HepG2 (cell line): ENCODE results near the gene USP5. TPM values are rescaled to one million over a fixed set of nuclear protein-coding genes. Genes with fewer than 3 reads are reported as not detected.

Experiments
- GLI4 ChIP-seq: sonication (generic); formaldehyde crosslinking; IDR thresholded peaks from 2 replicates; pipeline ENCODE4 v1.5.1; 2020; ENCODE audit warnings: missing genetic modification reagents, mild to moderate bottlenecking, moderate library complexity, borderline replicate concordance
- KLF11 ChIP-seq: IDR thresholded peaks from 2 replicates; pipeline ENCODE4 v1.6.1; 2016; ENCODE audit warnings: missing compliant biosample characterization
- KMT2A ChIP-seq: sonication (generic); formaldehyde crosslinking; IDR thresholded peaks from 2 replicates; pipeline ENCODE4 v1.4.0; 2020; ENCODE audit warnings: missing genetic modification reagents
- MED8 ChIP-seq: sonication (generic); formaldehyde crosslinking; IDR thresholded peaks from 2 replicates; pipeline ENCODE4 v1.8.1; 2023; ENCODE audit warnings: mild to moderate bottlenecking, missing genetic modification reagents; ENCODE audit not compliant: insufficient replicate concordance
- REXO4 ChIP-seq: sonication (generic); formaldehyde crosslinking; IDR thresholded peaks from 2 replicates; pipeline ENCODE4 v1.8.0; 2022; ENCODE audit warnings: missing genetic modification reagents, mild to moderate bottlenecking, borderline replicate concordance
- ZBTB7A ChIP-seq: sonication (generic); formaldehyde crosslinking; IDR thresholded peaks from 2 replicates; pipeline ENCODE4 v1.8.0; 2022; ENCODE audit warnings: mild to moderate bottlenecking, missing genetic modification reagents
- ZNF780A ChIP-seq: sonication (generic); formaldehyde crosslinking; IDR thresholded peaks from 2 replicates; pipeline ENCODE4 v1.8.0; 2022; ENCODE audit warnings: mild to moderate bottlenecking, missing genetic modification reagents, moderate library complexity
- polyA plus RNA-seq, 8 experiments: library from polyadenylated mRNA; depleted of rRNA in 3 of 8; stranded (reverse) in 7 of 8; unstranded in 1 of 8; fragments of >200 nt; fragmentation: Illumina TruSeq in 4 of 8; extraction: Trizol in 4 of 8; gene quantifications; 2 replicates each; pipeline versions ENCODE4 v1.2.1 to v1.2.3, GENCODE V29; 2011 to 2016; ENCODE audit warnings: low read depth in 4 of 8, missing spikeins in 1 of 8, mixed read lengths in 1 of 8; ENCODE audit not compliant: insufficient read depth in 1 of 8
- total RNA-seq, 5 experiments: library from RNA; depleted of rRNA; stranded (reverse); fragments of >200 nt; fragmentation: Illumina TruSeq; extraction: Trizol; gene quantifications; 2 replicates each; pipeline ENCODE4 v1.2.3, GENCODE V29; 2016; ENCODE audit warnings: low read depth in 1 of 5
- TF ChIP-seq, protein P1 (sequence below): sonication (generic); formaldehyde crosslinking; IDR thresholded peaks from 2 replicates; pipeline ENCODE4 v1.9.0; 2021; ENCODE audit warnings: mild to moderate bottlenecking, missing genetic modification reagents
- TF ChIP-seq, protein P2 (sequence below): sonication (generic); formaldehyde crosslinking; IDR thresholded peaks from 2 replicates; pipeline ENCODE4 v1.4.0; 2020; ENCODE audit warnings: missing genetic modification reagents
- TF ChIP-seq, protein P3 (sequence below): IDR thresholded peaks from 2 replicates; pipeline ENCODE4 v1.6.1; 2012; ENCODE audit warnings: inconsistent platforms
- TF ChIP-seq, protein P4 (sequence below), 2 experiments: sonication (generic) in 1 of 2; formaldehyde crosslinking in 1 of 2; IDR thresholded peaks; 2 replicates each; pipeline versions ENCODE4 v1.4.0 to v1.6.1; 2016 to 2020; ENCODE audit warnings: borderline replicate concordance in 1 of 2, low read depth in 1 of 2, mild to moderate bottlenecking in 1 of 2, missing genetic modification reagents in 1 of 2
- TF ChIP-seq, protein P5 (sequence below): sonication (generic); formaldehyde crosslinking; IDR thresholded peaks from 2 replicates; pipeline ENCODE4 v1.8.0; 2022; ENCODE audit warnings: mild to moderate bottlenecking, missing genetic modification reagents, moderate library complexity

USP5 gene
- total and polyA plus RNA-seq, 2 of the 13 experiments (the other 11 are each of a cell fraction or from before 2014, with no cell fraction given), result 39.6 to 56.0 TPM

DNA sequence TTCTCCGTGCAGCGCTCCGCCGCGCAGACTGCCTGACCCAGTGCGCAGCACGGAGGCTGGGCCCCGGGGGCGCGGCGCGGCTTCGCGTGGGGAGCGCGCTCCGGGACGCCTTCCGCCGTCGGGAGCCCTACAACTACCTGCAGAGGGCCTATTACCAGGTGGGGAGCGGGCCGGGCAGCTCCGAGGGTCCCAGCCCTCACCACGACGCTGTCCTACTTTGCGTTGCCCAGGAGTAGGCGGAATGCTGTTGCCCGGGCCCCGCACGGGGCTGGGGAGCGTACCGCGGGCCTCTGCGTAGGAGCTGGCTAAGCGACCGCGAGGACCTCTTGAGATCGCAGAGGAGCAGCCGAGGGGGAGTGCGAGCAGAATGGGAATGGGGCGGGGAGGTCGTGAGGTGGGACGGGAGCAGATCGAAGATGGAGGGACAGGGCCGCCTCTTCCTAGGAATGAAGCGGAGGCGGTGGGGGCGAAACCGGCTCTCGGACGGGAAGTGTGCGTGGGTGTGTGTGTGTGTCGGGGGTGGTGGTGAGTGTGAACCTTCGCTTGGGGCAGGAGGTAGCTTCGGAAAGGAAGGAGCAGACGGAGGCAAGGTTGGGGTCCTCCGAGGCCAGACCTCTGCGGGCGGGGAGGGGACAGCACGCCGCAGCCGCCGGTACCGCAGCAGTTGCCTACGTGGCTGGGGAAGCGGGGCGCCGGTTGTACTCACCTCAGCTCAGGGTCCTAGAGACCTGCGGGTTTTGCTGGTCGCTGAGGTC, 23.0 kb upstream of the USP5 start (continued):
- TF ChIP-seq, protein P1, sequence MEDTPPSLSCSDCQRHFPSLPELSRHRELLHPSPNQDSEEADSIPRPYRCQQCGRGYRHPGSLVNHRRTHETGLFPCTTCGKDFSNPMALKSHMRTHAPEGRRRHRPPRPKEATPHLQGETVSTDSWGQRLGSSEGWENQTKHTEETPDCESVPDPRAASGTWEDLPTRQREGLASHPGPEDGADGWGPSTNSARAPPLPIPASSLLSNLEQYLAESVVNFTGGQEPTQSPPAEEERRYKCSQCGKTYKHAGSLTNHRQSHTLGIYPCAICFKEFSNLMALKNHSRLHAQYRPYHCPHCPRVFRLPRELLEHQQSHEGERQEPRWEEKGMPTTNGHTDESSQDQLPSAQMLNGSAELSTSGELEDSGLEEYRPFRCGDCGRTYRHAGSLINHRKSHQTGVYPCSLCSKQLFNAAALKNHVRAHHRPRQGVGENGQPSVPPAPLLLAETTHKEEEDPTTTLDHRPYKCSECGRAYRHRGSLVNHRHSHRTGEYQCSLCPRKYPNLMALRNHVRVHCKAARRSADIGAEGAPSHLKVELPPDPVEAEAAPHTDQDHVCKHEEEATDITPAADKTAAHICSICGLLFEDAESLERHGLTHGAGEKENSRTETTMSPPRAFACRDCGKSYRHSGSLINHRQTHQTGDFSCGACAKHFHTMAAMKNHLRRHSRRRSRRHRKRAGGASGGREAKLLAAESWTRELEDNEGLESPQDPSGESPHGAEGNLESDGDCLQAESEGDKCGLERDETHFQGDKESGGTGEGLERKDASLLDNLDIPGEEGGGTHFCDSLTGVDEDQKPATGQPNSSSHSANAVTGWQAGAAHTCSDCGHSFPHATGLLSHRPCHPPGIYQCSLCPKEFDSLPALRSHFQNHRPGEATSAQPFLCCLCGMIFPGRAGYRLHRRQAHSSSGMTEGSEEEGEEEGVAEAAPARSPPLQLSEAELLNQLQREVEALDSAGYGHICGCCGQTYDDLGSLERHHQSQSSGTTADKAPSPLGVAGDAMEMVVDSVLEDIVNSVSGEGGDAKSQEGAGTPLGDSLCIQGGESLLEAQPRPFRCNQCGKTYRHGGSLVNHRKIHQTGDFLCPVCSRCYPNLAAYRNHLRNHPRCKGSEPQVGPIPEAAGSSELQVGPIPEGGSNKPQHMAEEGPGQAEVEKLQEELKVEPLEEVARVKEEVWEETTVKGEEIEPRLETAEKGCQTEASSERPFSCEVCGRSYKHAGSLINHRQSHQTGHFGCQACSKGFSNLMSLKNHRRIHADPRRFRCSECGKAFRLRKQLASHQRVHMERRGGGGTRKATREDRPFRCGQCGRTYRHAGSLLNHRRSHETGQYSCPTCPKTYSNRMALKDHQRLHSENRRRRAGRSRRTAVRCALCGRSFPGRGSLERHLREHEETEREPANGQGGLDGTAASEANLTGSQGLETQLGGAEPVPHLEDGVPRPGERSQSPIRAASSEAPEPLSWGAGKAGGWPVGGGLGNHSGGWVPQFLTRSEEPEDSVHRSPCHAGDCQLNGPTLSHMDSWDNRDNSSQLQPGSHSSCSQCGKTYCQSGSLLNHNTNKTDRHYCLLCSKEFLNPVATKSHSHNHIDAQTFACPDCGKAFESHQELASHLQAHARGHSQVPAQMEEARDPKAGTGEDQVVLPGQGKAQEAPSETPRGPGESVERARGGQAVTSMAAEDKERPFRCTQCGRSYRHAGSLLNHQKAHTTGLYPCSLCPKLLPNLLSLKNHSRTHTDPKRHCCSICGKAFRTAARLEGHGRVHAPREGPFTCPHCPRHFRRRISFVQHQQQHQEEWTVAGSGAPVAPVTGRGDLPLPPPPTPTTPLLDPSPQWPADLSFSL (CRISPR knock-in tag), result no peak
- TF ChIP-seq, protein P2, sequence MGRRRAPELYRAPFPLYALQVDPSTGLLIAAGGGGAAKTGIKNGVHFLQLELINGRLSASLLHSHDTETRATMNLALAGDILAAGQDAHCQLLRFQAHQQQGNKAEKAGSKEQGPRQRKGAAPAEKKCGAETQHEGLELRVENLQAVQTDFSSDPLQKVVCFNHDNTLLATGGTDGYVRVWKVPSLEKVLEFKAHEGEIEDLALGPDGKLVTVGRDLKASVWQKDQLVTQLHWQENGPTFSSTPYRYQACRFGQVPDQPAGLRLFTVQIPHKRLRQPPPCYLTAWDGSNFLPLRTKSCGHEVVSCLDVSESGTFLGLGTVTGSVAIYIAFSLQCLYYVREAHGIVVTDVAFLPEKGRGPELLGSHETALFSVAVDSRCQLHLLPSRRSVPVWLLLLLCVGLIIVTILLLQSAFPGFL (CRISPR knock-in tag), result no peak
- TF ChIP-seq, protein P3, sequence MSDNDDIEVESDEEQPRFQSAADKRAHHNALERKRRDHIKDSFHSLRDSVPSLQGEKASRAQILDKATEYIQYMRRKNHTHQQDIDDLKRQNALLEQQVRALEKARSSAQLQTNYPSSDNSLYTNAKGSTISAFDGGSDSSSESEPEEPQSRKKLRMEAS, result peak; percentile 66
- peak; percentile 38; the same call in 1 of the 2 replicates for TF ChIP-seq GLI4 (CRISPR knock-in tag)
- TF ChIP-seq REXO4 (CRISPR knock-in tag), result peak; percentile 59; the same call in 1 of the 2 replicates
- TF ChIP-seq, protein P4, sequence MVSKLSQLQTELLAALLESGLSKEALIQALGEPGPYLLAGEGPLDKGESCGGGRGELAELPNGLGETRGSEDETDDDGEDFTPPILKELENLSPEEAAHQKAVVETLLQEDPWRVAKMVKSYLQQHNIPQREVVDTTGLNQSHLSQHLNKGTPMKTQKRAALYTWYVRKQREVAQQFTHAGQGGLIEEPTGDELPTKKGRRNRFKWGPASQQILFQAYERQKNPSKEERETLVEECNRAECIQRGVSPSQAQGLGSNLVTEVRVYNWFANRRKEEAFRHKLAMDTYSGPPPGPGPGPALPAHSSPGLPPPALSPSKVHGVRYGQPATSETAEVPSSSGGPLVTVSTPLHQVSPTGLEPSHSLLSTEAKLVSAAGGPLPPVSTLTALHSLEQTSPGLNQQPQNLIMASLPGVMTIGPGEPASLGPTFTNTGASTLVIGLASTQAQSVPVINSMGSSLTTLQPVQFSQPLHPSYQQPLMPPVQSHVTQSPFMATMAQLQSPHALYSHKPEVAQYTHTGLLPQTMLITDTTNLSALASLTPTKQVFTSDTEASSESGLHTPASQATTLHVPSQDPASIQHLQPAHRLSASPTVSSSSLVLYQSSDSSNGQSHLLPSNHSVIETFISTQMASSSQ (IDR thresholded peaks at IDR 0.05; ENCODE audit: low read depth), result no peak
- TF ChIP-seq, protein P4 (CRISPR knock-in tag; IDR thresholded peaks at IDR 0.05; ENCODE audit: borderline replicate concordance), result no peak; the same call in 1 of the 2 replicates
- TF ChIP-seq, protein P5, sequence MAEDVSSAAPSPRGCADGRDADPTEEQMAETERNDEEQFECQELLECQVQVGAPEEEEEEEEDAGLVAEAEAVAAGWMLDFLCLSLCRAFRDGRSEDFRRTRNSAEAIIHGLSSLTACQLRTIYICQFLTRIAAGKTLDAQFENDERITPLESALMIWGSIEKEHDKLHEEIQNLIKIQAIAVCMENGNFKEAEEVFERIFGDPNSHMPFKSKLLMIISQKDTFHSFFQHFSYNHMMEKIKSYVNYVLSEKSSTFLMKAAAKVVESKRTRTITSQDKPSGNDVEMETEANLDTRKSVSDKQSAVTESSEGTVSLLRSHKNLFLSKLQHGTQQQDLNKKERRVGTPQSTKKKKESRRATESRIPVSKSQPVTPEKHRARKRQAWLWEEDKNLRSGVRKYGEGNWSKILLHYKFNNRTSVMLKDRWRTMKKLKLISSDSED (CRISPR knock-in tag), result no peak
- TF ChIP-seq KLF11 (CRISPR knock-in tag), result no peak
- peak; percentile 79 for TF ChIP-seq MED8
- no peak for TF ChIP-seq ZBTB7A (CRISPR knock-in tag)
- TF ChIP-seq ZNF780A, result no peak
- TF ChIP-seq KMT2A (CRISPR knock-in tag), result no peak; the same call in 1 of the 2 replicates
